ENCODE measurements around the gene NTM. TPM values are rescaled to one million over a fixed set of nuclear protein-coding genes. Genes with fewer than 3 reads are reported as not detected.
"Not testable (repeated sequence)": the region's sequence is repeated elsewhere in the genome, so short reads cannot be mapped to it uniquely, and the experiment has no call there.

The NTM gene
- total RNA-seq, 2 donors from 2014 or later, result not detected

DNA sequence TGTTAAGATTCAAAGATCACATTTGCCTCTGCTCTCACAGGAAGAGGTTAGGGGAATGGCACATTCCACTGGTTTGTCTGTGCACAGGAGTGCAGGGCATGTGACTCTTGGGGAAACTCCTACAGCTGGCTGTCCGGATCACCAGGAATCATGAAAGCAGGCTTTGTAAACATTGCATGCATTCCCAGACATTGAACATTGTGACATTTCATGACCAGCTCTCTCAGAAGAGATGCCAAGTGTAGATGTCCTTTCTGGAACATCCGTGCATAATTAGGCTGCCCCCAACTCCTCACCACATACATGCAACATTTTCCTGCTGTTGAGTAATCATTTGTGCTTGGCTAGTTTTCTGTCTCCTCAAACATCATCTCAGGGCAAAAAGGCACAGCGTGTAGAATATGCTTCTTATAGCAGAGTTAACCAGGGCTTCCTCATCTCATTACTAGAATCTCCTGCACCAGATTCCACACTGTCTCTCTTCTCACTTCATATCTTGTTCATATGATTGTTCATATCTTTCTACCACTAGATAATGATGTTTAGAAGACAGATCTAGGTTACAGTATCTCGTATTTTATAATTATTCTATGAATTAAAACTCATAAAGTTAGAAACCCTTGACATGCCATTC, 694.7 kb downstream of the NTM start:
- no peaks in the 10 kb centered on the region for H3K36me3 Mint-ChIP-seq (ENCODE audit: low read depth)

DNA sequence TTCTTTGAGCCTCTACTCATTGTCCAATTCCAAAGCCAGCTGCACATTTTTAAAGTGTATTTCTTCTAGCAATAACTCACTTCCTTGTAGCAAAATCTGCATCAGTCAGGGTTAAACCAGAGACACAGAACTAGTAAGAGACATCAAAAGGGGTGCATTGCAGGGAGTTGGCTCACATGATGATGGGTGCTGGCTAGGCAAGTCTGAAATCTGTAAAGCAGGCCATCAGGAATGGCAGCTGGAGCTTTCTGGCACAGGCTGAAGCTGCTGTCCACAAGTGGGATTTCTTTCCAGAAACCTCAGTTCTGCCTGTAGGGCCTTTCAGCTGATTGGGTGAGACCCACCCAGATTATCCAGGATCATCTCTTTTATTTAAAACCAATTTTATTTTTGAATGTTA, 698.1 kb downstream of the NTM start:
- H3K9me3 Mint-ChIP-seq, result peaks cover 7% of the 10 kb centered on the region
- H3K4me1 Mint-ChIP-seq, result no peaks in the 10 kb centered on the region
- no peak overlapping the region for H3K27ac Mint-ChIP-seq
- H3K4me3 Mint-ChIP-seq, result no peak overlapping the region
- H3K36me3 Mint-ChIP-seq (ENCODE audit: low read depth), result no peaks in the 10 kb centered on the region
- no peak for ATAC-seq (replicated peaks)
- H3K27me3 Mint-ChIP-seq, result peaks cover 10% of the 10 kb centered on the region

More for the DNA sequence above, 694.7 kb downstream of the NTM start:
- no peaks in the 10 kb centered on the region for H3K4me1 Mint-ChIP-seq
- no peak overlapping the region for H3K4me3 Mint-ChIP-seq
- H3K27ac Mint-ChIP-seq, result no peak overlapping the region
- peaks cover 18% of the 10 kb centered on the region for H3K27me3 Mint-ChIP-seq
- no peak for ATAC-seq (replicated peaks)
- peaks cover 7% of the 10 kb centered on the region for H3K9me3 Mint-ChIP-seq

DNA sequence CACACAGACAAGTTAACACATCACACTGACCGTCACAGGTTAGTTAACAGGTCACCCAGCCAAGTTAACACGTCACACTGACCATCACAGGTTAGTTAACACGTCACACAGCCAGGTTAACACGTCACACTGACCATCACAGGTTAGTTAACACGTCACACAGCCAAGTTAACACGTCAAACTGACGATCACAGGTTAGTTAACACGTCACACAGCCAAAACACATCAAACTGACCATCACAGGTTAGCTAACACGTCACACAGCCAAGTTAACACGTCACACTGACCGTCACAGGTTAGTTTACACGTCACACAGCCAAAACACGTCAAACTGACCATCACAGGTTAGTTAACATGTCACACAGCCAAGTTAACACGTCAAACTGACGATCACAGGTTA, 699.2 kb downstream of the NTM start:
- not testable (repeated sequence) for ATAC-seq (replicated peaks); H3K4me1 Mint-ChIP-seq; H3K27ac Mint-ChIP-seq; H3K9me3 Mint-ChIP-seq; H3K36me3 Mint-ChIP-seq (ENCODE audit: low read depth); H3K4me3 Mint-ChIP-seq; H3K27me3 Mint-ChIP-seq

DNA sequence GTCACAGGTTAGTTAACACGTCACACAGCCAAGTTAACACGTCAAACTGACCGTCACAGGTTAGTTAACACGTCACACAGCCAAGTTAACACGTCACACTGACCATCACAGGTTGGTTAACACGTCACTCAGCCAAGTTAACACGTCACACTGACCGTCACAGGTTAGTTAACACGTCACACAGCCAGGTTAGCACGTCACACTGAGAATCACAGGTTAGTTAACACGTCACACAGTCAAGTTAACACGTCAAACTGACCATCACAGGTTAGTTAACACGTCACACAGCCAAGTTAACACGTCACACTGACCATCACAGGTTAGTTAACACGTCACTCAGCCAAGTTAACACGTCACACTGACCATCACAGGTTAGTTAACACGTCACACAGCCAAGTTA, 700.5 kb downstream of the NTM start:
- not testable (repeated sequence) for H3K27ac Mint-ChIP-seq; H3K9me3 Mint-ChIP-seq; H3K36me3 Mint-ChIP-seq (ENCODE audit: low read depth); H3K4me3 Mint-ChIP-seq; H3K4me1 Mint-ChIP-seq; H3K27me3 Mint-ChIP-seq; ATAC-seq (replicated peaks)

DNA sequence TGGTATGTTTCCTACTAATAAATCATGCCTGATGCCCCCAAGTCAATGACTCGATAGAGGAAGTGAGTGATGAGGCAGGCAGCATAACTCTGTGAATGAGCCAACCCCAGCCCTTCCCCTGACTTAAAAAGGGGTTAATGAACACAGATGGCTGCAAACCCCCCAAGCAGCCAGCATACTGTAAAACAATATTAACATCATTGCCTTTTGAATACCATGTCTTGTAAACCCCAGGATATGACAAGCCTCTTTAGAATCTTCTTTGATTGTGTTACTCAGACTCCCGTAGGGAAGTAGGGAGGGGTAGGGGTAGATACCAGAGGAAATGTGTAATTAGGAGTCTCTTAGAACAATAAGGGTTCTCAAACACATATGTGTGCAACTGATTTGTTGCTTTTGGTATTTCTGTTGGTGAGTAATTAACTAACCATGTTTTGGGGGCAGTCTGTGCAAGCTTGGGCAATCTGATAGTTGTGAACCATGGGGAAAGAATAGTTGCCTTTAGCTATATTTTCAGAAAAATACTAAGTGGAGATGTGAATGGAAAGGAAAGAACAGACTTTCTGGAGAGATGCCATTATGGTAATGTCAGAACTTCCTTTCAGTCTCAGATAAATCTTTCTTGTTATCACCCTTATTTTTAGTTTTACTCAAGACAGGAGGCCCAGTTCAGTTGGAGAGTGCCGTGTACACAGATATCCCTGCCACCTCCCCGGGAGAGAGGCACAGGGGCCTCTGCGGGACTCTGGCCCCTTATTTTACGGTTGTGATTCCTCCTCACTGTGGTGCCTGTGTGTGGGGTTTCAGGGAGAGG, 701.8 kb downstream of the NTM start:
- Mint-ChIP-seq H3K27ac (no peak overlapping the region), H3K36me3 (ENCODE audit: low read depth) (no peaks in the 10 kb centered on the region), H3K9me3 (no peaks in the 10 kb centered on the region), H3K27me3 (no peaks in the 10 kb centered on the region), H3K4me3 (no peak overlapping the region), H3K4me1 (no peaks in the 10 kb centered on the region)
- no peak for ATAC-seq (replicated peaks)

DNA sequence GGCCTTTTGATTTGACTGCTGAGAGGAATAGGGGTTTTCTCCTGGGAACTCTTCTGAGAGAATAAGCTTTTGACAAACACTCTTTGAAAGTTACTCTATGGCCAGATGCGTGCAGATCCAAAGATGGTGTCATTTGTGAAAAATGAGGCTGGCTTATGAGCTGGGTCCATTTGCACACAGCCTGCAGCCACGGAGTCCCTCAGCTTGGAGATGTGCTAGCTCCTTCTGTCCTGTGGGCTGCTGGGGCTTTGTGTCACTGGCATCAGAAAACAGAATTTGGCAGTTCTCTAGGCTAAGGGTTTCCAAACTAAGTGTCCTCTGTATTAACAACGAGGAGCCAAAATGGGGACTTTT, 702.4 kb downstream of the NTM start:
- no peaks in the 10 kb centered on the region for H3K27me3 Mint-ChIP-seq
- no peak overlapping the region for H3K4me3 Mint-ChIP-seq
- no peak overlapping the region for H3K27ac Mint-ChIP-seq
- no peaks in the 10 kb centered on the region for H3K4me1 Mint-ChIP-seq
- H3K36me3 Mint-ChIP-seq (ENCODE audit: low read depth), result no peaks in the 10 kb centered on the region
- no peak for ATAC-seq (replicated peaks)
- H3K9me3 Mint-ChIP-seq, result no peaks in the 10 kb centered on the region

DNA sequence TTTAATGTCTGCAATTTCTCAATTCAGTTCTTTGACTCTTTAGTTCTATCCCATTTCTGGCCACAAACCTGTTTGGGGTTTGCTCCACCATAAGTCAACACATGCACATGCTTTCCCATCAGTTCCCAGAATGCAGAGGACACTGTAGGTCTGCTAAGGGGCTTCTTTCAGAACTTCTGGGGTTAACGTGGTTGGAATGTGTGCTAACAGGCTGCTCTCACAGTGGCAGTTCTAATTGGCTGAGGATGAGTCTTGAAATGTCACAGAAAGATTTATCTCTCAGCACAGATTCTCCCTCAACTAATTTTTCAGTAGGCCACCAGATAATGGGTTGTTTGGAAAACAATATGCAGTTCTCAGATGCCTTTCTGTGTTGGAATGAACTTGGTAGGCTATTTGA, 703.4 kb downstream of the NTM start:
- Mint-ChIP-seq H3K4me3 (no peak overlapping the region), H3K4me1 (no peaks in the 10 kb centered on the region), H3K9me3 (no peaks in the 10 kb centered on the region), H3K27me3 (no peaks in the 10 kb centered on the region), H3K36me3 (ENCODE audit: low read depth) (no peaks in the 10 kb centered on the region), H3K27ac (no peak overlapping the region)
- ATAC-seq (replicated peaks), result no peak

DNA sequence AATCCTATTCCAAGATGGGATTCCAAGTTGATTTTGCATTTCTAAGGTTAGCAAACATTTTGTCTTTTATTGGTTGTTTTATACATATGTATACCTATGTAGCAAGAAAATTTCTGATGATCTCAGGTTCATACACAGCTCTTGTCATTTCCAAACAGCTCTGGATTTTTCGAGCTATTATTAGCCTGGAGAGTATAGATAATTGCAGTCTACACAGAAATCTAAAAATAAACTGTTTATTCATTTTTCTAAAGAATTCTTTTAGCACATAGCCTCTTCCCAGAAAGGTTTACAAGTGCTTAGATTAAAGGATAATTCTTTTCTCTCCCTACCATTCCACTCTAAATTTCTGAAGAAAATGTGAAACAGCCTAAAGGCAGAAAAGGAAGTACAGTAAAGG, 705.0 kb downstream of the NTM start:
- Mint-ChIP-seq H3K4me3 (no peak overlapping the region), H3K36me3 (ENCODE audit: low read depth) (no peaks in the 10 kb centered on the region), H3K4me1 (no peaks in the 10 kb centered on the region), H3K27me3 (no peaks in the 10 kb centered on the region), H3K27ac (no peak overlapping the region), H3K9me3 (no peaks in the 10 kb centered on the region)
- ATAC-seq (replicated peaks), result no peak

DNA sequence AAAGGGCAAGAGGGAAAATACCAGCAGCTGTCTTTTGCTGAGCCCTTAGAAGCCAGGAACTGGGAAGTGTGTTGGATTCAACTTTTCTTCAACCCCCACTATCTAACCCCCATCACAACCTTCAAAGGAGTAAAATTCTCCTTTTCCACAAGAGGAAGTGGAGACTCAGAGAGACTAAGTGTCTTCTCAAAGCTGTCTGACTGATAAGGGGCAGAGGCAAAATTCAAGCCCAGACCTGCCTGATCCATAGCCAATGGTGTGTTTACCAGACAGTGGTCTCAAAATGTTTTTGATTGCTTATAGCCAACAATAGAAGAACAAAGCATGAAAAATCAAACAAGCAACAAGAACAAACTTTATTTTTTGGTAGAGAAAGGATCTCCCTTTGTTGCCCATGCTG, 707.0 kb downstream of the NTM start:
- no peaks in the 10 kb centered on the region for H3K36me3 Mint-ChIP-seq (ENCODE audit: low read depth)
- no peak for ATAC-seq (replicated peaks)
- no peaks in the 10 kb centered on the region for H3K4me1 Mint-ChIP-seq
- no peaks in the 10 kb centered on the region for H3K9me3 Mint-ChIP-seq
- H3K27me3 Mint-ChIP-seq, result no peaks in the 10 kb centered on the region
- no peak overlapping the region for H3K27ac Mint-ChIP-seq
- H3K4me3 Mint-ChIP-seq, result no peak overlapping the region

DNA sequence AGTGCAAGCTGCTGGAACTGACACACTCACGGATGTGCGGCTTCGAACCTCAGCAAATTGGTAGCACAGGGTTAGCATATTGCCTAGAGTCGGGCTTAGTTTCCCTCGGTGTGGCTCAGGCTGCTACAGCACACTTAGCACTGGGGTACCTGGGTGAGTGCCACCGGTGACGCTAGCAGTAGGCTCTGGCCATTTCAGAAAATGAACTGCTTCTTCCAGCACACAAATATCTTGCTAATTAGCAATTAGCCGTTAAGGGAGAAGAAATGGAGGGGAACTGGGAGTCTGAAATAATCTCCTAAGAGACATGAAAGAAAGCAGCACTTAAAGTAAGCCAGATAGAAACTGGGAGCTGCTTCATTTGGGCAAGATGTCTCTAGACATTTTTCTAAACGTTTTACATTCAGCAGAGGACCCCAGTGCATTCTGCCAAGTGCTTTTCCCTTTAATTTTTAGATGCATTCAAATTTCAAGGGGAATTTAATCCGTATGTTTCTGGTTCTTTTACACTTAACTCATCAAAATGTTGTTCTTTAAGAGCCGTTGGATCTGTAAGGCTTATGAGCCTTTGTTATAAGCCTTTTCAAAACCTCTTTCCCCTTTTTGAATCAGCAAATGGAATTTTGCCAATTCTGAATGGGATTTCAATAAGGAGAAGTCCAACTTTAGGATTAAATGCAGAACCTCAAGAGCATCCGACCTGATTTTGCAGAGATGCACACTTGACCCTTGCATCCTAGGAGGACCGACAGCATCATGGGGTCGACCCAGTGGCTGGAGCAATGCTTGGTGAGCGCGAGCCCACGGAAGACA, 708.1 kb downstream of the NTM start:
- Mint-ChIP-seq H3K36me3 (ENCODE audit: low read depth) (no peaks in the 10 kb centered on the region), H3K27ac (no peak overlapping the region), H3K9me3 (no peaks in the 10 kb centered on the region), H3K4me3 (no peak overlapping the region), H3K27me3 (no peaks in the 10 kb centered on the region), H3K4me1 (no peaks in the 10 kb centered on the region)
- no peak for ATAC-seq (replicated peaks)

DNA sequence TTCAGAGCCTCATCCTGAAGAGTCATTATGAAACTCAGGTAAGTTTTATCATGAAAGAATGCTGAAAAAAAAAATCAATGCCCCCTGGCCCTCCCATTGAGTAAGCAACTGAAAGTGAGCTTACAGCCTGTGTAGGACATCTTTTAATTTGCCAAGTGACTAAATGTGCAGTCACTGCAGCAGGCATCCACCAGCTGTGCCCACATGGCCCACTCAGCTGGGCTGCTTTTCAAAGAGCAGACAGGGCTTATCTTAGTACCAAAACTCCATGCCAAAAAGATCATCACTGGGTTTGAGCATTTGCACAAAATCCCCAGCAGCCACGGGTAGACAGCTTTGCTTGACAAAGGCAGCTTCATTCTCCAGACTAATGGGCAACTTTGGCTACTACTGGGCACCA, 709.7 kb downstream of the NTM start:
- Mint-ChIP-seq H3K36me3 (ENCODE audit: low read depth) (no peaks in the 10 kb centered on the region), H3K9me3 (no peaks in the 10 kb centered on the region), H3K27me3 (no peaks in the 10 kb centered on the region), H3K27ac (no peak overlapping the region), H3K4me1 (no peaks in the 10 kb centered on the region), H3K4me3 (no peak overlapping the region)
- ATAC-seq (replicated peaks), result no peak

DNA sequence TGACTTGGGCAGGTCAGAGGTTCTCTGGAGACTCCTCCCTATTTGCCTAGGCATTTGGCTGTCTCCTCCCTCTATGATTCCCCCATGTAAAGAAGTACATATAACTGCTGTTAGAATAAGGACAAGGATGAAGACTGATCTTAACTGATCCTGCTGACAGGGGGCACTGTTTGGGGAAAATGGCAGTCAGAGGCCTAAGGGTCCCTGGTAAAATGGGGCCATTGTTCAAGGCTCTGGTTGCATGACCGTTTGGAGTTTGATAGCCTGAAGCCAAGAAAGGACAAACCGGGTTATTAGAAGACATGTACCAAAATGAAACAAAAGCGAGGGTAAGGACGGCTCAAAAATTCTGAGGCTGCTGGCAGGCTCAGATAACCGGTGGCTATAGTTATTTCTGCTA, 712.2 kb downstream of the NTM start:
- H3K9me3 Mint-ChIP-seq, result peaks cover 3% of the 10 kb centered on the region

DNA sequence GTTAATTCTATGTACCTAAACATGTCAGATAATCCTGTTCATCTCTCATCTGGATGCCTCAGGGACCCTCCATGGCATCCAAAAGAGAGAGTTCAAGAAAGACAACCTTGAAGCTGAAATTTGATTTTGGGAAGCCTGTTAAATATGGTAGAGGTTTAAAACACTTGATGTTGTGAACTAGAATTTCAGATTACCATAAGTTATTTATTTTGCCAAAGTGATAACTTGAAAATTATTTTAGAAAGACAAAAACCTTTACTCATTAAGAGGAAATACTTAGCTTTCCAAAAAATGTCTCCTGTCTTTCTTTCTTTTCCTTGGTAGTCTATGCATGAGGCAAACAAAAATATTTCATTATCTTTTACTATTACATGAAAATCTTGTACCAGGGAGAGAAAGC, 714.0 kb downstream of the NTM start:
- H3K9me3 Mint-ChIP-seq, result peaks cover 6% of the 10 kb centered on the region
- no peaks in the 10 kb centered on the region for H3K27me3 Mint-ChIP-seq
- H3K4me3 Mint-ChIP-seq, result no peak overlapping the region

More for the DNA sequence above, 712.2 kb downstream of the NTM start:
- H3K4me3 Mint-ChIP-seq, result no peak overlapping the region
- H3K36me3 Mint-ChIP-seq (ENCODE audit: low read depth), result no peaks in the 10 kb centered on the region
- H3K27ac Mint-ChIP-seq, result no peak overlapping the region
- no peaks in the 10 kb centered on the region for H3K4me1 Mint-ChIP-seq
- no peak for ATAC-seq (replicated peaks)
- H3K27me3 Mint-ChIP-seq, result no peaks in the 10 kb centered on the region

DNA sequence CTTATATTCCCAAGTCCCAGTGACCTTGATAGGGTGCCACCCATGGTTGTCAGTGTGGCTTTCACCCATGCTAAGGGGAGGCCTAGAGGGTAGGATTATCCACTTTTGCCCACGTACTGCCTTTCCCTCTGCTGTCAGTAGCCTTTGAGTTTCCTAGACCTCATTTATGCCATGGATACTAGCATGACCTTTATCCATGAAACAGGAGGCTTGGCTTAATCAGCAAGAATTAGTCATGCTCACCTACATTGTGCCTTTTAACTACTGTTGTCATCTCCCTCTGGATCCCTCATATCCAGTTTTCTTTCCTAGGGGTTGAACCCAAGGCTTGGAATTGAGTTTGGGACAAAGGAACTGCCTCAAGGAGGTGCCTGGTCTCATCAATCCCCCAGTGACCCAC, 716.7 kb downstream of the NTM start:
- H3K4me1 Mint-ChIP-seq, result no peaks in the 10 kb centered on the region
- H3K27me3 Mint-ChIP-seq, result no peaks in the 10 kb centered on the region
- H3K36me3 Mint-ChIP-seq (ENCODE audit: low read depth), result no peaks in the 10 kb centered on the region
- H3K27ac Mint-ChIP-seq, result no peak overlapping the region
- no peak overlapping the region for H3K4me3 Mint-ChIP-seq
- H3K9me3 Mint-ChIP-seq, result peaks cover 6% of the 10 kb centered on the region
- ATAC-seq (replicated peaks), result no peak

More for the DNA sequence above, 714.0 kb downstream of the NTM start:
- ATAC-seq (replicated peaks), result no peak
- Mint-ChIP-seq H3K36me3 (ENCODE audit: low read depth) (no peaks in the 10 kb centered on the region), H3K4me1 (no peaks in the 10 kb centered on the region), H3K27ac (no peak overlapping the region)

DNA sequence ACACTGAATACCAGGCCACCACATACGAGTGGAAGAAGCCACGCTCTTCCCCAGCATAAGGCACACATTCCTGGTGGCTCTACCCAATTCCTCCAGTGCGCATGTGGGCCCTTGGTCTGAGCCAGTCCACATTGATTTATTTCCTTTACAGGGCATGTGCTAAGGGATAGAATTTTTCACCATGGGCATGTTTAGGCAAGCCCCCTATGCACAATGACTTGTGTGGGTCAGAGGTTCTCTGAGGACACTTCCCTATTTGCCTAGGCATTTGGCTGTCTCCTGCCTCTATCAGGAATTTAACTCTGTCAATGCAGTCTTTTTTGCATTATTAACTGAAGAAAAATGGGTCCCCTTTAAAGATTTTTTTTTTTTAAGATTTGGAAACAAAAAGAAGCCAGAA, 718.1 kb downstream of the NTM start:
- H3K27me3 Mint-ChIP-seq, result no peaks in the 10 kb centered on the region
- peaks cover 6% of the 10 kb centered on the region for H3K9me3 Mint-ChIP-seq
- no peaks in the 10 kb centered on the region for H3K36me3 Mint-ChIP-seq (ENCODE audit: low read depth)
- H3K4me3 Mint-ChIP-seq, result no peak overlapping the region
- no peak for ATAC-seq (replicated peaks)
- no peaks in the 10 kb centered on the region for H3K4me1 Mint-ChIP-seq
- no peak overlapping the region for H3K27ac Mint-ChIP-seq
